ENCODE results near the gene CAB39L. TPM values are rescaled to one million over a fixed set of nuclear protein-coding genes. Genes with fewer than 3 reads are reported as not detected.

The CAB39L gene
- polyA plus RNA-seq, 5 donors, result 8.2 to 13.0 (median 10.1) TPM

DNA sequence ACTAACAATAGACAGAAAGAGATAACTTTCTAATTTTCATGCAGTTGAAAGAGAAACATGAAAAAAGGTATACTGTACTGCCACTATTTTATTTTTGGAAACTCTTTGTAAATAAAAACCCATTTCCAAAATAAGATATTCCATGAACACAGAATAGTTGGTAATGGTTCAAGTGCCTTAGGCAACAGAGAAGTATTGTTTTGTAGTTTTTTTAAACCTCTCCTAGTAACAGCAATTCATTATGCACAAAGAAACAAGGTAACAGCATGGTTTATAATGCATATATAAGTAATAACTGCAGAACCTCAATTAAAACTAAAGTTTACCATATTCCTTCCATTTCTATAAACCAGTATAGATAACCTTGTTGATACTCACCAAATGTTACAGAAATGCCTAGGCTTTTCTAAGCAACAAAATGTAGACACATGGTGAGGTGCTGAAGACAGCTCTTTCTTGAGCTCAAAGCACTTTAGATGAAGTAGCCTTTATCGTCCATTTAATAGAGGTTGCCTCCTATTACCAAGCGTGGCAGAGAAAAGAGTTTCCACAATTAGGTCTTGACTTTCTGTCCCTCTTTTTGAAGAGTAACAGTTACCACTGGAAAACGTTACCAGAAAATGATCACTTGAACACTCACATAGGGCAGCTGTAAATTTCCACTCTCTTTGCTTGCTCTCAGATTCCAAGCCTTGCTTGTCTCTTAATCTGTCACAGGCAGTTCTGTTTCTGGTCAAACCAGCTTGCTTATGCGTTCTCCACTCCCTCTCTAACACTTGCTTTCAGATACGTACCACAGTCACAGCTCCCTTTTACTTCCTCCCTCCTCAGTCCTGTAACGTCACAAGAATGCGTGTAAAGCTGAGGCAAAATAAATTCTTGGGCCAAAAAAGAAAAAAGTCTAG is 42.9 kb downstream of the CAB39L start:
- peak; percentile 57 to 68 for DNase-seq

DNA sequence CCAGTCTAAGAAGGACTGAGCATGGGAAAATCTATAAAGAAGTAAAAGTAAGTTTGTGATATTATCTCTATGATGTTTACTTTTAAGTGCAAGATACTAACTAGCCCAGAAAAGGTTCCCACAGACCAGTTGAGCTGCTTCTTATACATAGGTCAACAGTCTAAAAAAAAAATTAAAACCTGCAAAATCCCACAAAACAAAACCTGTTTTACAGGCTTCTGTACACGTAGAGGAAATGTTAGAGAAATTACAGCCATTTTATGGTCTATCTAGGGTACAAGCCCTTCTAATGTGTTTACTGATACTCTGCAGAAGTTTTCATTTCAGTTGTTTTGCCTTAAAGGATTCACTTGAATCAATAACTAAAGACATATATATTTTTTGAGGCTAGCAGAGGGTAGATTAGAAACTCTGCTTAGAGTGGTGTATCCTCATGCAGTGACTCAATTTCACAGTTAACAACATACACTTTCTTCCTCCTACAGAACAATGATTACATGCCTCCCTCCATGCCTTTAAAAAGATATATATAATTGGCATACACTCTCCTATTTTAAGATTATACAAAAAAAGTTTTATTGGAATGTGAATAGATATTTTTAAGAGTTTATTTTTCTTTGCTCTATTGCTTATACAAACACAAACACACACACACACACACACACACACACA is 43.9 kb downstream of the CAB39L start:
- peak in 1 of 2 donors; percentile 14 for DNase-seq

DNA sequence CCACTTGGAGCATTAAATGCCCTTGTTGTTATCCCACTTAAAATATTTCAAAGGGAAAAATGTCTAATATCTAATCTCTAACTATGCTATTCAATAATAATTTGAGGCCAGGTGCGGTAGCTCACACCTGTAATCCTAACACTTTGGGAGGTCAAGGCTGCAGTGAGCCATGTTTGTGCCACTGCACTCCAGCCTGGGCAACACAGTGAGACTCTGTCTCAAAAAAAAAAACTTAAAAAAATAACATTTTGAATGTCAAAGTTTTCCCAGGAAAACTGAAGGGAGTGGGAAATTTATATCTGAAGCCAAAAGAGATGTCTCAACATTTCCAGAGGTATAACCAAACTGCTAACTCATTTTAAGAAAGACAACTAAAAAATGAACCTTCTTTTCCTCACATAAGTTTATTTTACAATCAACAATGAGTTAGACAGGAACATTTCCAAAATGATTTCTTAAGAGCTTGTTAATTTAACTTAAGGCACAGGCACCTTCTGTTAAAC is 47.9 kb downstream of the CAB39L start:
- no peak for DNase-seq

DNA sequence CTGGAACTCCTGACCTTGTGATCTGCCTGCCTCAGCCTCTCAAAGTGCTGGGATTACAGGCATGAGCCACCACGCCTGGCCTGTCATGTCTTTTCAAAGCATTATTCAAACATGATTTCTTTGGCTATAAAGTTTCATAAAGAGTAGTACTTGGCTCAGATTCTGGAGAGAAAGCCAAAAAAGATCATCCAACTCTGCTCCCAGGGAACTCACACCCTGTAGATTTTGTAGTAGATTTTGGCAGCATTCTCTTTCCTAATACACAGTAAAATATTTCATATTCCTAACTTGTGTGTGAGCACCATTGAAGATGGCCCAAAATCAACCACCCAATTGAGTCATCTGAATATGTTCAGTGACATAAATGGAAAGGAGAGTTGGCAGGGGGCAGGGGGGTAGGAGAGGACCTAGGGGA is 48.4 kb downstream of the CAB39L start:
- DNase-seq, result no peak

DNA sequence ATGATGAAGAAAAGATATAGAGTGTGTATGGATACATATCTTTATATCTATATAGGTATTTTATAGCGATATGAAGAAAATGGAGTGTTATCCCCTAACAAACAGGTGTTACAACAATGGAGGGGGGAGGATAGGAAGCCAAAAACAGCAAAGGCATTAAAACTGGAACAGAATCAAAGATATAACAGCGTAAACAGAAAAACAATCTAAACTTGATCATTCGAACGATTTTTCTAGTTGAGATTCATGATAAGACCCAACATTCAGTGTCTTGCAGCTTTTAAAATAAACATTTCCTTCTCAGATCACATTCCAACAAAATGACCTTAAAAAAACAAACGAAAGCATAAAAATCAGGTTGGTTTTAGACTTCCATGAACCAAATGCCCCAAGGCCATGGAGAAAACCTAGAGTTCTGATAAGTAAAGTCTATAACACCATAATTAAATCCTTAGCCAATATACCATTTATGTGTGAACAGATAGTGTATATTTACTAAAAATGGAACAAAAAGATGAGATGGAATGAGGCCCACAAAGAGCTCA is 55.7 kb downstream of the CAB39L start:
- DNase-seq, result no peak

DNA sequence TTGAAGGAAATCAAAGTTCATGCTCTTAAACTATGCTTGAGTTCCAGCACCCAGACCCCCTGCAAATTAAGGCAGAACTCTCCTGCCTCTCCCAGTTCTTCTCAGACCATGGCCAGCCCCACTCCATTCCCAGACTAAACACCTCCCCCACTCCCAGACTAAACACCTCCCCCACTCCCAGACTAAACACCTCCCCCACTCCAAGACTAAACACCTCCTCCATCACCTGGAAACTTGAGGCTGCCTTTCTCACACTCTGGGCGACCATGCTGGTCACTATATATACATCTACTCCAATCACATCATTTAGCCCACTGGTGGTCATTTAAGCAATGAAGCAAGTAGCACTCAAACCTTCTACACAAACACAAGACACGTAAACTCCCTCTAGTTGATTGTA is 57.2 kb downstream of the CAB39L start:
- DNase-seq, result no peak

DNA sequence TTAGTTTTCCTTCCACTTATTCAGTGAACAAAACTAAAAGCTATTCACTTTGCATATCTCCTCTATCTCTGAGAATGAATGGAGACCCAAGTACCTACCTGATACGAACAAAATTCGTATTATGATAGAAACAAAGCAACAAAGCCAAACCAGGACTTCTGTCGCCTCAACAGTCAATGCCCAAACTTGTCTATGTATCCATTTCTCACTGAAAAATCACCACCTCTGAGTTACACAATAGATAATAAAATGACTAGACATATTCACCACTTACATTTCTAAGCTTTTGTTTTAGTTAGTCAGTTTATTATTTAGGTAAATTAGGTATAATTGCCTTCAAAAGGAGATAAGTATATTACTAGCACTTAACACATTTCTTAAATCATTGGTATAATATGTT is 67.7 kb downstream of the CAB39L start:
- no peak for DNase-seq

DNA sequence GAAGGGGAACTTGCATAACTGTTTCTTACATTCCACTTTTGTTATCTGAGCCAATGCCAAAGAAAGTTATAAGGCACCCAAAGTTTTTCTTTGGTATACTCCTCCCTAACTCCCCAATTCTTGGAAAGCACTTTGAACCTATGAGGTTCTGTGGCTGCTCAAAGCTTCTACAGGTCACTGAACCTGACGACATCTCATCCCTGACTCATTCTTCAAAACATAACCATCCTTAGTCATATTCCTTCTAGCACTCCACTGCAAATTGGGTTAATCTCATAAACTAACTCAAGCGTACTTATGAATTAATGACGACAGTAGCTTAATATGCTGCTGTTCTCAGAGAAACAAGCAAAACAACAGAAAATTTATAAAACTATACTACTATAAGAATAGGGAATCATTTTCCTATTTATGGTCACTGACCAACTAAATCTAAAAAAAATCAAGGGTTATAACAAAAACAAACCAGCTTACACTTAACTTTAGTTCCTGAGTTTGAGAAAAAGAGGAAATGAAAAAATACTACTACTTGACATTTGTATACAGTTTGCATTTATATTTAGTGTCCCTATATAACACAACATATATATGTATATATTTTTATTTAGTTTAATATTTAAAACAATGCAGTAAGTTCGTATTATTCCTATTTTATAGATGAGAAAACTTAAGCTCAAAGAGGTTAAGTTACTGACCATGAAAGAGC is 69.1 kb downstream of the CAB39L start:
- DNase-seq, result no peak

DNA sequence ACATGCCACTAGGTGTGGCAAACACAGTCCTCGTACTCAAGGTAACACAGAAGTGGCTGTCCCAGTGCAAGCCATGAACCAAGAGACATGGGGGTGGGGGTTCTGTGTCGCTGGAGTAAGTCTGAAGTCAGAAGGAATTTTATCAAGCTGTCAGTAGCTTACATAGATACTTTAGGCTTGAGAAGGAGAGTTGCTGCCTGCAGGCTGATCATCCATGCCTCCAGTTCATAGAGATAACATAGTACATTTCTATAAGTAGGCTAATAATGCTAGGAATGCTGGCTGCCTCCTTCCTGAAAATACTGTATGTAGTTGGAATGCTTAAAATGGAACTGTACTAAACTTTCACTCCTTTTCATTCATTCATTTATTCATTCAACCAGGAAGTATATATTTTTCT is 70.1 kb downstream of the CAB39L start:
- no peak for DNase-seq

DNA sequence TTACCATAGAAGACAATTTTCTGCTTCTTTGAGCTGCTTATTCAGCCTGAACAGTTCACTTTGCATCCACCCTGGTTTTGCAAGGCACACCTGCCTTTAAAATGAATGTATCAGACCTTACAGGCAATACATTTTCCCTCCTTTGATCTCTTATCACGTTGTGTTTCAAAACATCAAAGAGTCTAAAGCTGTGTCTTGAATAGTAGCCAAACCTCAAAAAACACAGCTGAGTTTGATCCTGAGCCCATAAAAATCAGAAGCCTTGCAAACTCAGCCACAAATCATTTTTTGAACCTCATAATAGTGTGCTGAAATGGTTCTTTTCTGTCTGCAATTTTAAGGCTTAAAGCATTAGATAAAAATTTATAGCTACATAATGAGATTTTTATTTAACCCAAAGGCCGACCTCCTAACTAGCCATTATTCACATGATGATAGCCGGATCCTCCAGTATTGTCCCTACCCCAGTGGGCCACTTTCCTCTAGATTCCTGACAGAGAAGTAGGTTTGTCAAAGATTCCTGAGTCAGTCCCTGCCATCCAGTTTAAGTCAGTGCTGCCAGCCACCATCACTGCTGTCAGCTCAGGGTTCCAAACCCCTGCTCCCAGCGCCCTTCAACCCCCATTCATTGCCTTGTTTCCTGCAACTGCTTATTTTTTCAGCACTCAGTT is 71.8 kb downstream of the CAB39L start:
- DNase-seq, result peak in 1 of 2 donors; percentile 10

DNA sequence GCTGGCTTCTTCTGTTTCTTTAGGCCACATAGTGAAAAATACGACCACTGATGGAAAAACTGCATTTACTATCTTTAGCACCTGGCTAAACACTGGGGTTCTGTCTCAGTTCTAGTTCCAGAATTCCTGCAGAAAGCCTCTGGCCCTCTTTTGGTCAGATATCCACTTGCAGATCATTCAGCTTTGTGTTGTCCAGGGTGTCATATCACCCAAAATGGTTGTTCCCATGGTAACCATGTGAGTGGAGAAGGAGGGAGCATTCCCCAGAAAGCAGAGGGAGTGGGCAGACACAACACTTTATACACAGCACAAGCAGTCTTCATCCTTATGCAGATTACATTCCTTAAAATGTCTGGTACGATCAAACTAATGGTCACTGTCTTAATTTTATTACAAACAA is 73.5 kb downstream of the CAB39L start:
- no peak for DNase-seq

DNA sequence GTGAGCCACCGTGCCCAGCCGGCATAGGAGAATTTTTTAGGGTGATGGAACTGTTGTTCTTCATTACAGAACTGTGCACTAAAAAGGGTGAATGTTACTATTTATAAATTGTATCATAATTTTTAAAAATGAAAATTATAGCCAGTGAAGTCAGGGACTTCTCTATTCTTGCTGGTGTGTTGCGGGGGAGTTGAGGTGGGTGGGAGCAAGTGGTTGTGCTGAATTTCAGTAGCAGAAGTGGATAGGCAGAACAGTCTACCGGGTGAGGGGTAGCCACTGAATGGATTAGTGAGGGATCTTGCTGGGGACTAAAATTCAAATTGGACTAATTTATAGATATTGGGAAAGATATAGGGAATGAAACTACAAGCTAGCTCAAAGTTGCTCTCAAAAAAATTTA is 74.0 kb downstream of the CAB39L start:
- DNase-seq, result no peak

DNA sequence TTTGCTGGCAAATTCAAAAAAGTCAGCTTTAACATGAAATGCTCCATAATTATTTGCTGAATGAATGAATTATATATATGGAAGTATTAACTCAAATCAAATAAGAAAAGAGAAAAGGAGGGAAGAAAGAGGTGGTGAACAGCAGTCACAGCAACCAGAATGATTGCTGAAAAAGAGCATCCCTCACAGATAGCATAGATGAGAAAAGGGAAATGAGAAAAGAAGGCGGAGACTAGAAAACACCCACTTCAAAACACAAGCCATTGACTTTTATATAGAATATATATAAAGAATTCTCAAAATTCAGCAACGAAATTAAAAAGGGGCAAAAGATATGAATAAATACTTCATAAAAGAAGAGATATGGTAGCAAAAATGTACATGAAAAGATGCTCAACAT is 75.2 kb downstream of the CAB39L start:
- no peak for DNase-seq

DNA sequence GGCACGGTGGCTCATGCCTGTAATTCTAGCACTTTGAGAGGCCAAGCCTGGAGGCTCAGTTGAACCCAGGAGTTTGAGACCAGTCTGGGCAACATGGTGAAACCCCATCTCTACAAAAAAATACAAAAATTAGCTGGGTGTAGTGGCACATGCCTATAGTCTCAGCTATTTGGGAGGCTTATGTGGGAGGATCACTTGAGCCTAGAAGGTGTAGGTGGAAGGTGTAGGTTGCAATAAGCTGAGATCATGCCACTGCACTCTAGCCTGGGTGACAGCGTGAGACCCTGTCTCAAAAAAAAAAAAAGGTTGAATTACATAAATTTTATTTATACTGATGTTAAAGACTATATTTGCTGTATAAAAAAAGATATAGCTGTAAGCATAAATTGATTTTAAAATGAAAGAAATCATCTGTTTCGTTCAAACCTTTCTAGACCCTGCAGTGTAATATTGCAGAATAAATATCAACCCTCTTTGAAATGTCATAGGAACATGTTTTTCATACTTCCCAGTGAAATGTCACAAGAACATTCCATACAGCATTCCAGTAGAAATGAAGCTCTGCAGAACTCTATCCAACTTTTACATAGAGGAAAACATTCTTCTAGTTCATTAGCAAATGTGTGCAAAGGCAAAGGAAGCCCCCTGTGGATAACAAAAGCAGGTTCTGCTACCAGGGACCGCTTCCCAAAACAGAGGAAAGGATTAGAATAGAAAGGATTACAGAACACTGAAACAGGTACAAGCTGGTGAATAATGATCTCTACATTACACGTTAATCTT is 76.0 kb downstream of the CAB39L start:
- no peak for DNase-seq

DNA sequence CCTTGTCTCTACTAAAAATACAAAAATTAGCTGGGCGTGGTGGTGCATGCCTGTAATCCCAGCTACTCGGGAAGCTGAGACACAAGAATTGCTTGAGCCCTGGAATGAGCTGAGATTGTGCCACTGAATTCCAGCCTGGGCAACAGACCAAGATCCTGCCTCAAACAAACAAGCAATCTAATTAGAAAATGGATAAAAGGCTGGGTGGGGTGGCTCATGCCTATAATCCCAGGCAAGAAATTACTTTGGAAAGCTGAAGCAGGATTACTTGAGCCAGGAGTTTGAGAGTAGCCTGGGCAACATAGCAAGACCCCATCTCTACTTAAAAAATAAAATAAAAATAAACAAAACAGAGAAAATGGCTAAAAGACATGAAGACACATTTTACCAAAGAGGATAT is 77.0 kb downstream of the CAB39L start:
- no peak for DNase-seq

DNA sequence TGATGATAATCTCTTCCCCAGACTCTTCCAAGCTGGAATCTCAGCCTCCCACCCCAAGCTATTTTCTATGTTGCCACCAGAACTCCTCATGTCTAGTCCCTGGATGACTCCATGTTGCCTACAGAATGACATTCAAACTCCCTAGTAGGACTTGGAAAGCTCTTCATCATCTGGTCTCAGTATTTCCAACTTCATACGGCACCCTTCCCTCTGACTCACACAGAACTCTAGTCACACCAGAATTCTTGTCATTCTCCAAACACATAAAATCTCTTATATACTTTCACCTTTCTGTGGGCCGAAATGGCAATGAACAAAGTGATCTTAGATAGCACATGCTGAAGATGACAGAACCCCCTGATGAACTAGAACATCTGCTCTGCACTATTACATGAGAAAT is 86.2 kb downstream of the CAB39L start:
- no peak for DNase-seq

DNA sequence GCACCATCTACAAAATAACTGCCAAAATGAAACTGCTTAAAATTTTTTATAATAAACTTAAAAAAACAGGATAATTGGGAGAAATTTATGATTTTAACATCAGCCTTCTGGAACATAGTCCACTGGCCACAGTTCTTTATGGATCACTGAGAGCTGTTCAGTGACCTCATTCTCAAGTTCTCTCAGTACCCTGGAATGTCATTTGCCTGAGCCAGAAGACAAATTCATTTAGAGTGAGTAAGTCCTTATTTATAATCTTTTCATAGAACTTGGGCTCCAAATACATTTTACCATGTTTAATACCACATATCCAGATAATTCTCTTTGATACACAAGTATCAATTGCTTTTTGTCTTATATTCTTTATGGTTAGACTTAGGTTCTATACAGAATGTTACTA is 87.6 kb downstream of the CAB39L start:
- no peak for DNase-seq

DNA sequence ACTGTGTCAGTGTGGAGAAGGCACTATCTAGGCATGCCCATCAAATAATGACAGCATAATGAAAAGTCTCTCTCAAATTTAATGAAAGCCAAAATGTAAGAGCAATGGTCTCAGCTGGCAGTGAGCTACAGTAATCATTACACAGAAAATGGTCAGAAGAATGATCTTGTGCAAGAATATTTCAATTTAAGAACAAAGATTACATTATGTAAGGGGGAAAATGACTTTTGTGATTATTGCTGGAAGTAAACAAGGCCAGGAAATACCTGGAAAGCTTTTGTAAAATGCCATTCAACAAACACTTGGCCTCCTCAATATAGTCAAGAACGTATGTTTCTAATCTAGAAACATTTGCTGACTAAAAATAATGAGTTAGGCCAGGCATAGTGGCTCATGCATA is 89.1 kb downstream of the CAB39L start:
- DNase-seq, result no peak

DNA sequence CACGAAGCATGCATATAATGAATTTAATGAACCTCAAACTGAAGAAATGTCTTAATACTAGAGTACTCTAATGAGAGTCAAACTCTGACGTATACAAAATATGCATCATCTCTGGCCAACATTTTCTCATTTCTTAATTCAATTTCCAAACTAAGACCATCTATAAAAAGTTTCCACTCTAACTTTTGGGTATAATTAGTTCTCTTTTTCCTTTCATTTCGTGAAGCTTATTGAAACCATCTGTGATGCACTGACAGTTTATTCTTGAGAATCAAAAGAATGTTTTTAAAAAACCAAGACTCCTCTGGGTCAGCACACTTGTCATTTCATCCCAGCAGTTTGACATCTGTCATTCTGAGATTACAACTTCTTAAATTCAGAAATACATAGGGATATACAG is 90.0 kb downstream of the CAB39L start:
- no peak for DNase-seq

DNA sequence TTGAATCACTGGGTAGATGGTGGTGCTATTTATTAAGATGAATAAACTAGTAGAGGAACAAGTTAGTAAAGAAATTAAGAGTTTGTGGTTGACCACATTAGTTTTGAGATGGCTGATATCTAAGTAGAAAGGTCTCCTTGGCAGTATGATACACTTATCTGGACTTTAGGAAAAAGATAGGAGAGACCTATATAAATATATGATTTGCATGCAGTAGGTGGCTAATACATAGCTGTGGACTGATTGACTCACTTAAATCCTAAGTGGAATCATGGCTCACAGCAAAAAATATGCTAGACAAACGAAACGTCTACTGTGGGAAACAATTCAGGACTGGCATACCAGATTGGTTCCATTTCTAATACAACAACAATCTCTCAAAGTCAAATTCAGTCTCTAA is 92.0 kb downstream of the CAB39L start:
- DNase-seq, result no peak

DNA sequence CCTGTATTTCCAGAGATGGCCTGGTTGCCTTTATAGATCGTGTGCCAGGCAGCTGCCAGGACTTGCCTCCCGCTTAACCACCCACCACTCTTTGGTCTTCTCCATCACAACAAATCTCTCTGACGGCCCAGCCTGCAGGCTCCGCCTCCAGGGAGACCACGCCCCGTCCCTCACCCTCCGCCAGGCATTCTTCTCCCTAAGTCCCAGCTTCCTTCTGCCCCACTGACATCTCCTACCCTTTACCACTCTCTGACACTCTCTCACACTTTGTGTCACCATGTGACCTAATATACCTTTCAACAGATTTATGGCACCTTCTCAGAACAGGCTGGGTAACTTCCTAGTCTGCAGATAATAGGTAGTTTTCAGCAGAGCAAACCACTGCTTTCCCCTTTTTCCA is 95.1 kb downstream of the CAB39L start:
- no peak for DNase-seq
